A673 (cell line): ENCODE results near the gene SFMBT2.

ENCODE experiments used
- CTCF ChIP-seq: fragments of 300-800, 200-600 bp; sonication (generic); conservative IDR thresholded peaks from 2 replicates; pipeline ENCODE4 v1.5.1; 2017; ENCODE audit warnings: low read depth, mild to moderate bottlenecking, antibody characterized with exemption, low read length, moderate library complexity, mixed read lengths
- EZH2 ChIP-seq: fragments of 200-600 bp; sonication (generic); IDR thresholded peaks from 2 replicates; pipeline ENCODE4 v1.6.1; 2017; ENCODE audit warnings: borderline replicate concordance, low read depth, mild to moderate bottlenecking, mixed read lengths, antibody characterized with exemption, low read length; ENCODE audit not compliant: poor library complexity, severe bottlenecking

- no peak for TF ChIP-seq CTCF
- no peak for TF ChIP-seq EZH2
Measured at GRCh38 chr10:7192831-7193361, 217.9 kb downstream of the SFMBT2 start.
